ENCODE data around the gene CLDN16.

Gene CLDN16

GRCh38 chr3:190387578-190388213, at the start of gene CLDN16:
CLDN16 (plus strand) TSS chr3:190388163; CDS start chr3:190388330, 167 bp downstream.
- no peak for DNase-seq

GRCh38 chr3:190338717-190339116, 49.2 kb upstream of the CLDN16 start:
- DNase-seq: no peak

- no peak for DNase-seq
Observed at GRCh38 chr3:190339130-190339529, 48.8 kb upstream of the CLDN16 start.

GRCh38 chr3:190340071-190340470, 47.9 kb upstream of the CLDN16 start:
- DNase-seq: no peak

GRCh38 chr3:190345027-190345821, 42.7 kb upstream of the CLDN16 start:
- no peak for DNase-seq

GRCh38 chr3:190345878-190346277, 42.1 kb upstream of the CLDN16 start:
- no peak for DNase-seq

- DNase-seq: no peak
Observed at GRCh38 chr3:190346541-190346940, 41.4 kb upstream of the CLDN16 start.

GRCh38 chr3:190352861-190353457, 35.0 kb upstream of the CLDN16 start:
- no peak for DNase-seq

GRCh38 chr3:190356246-190356645, 31.7 kb upstream of the CLDN16 start:
- DNase-seq: no peak

GRCh38 chr3:190357468-190357867, 30.5 kb upstream of the CLDN16 start:
- no peak for DNase-seq

GRCh38 chr3:190359813-190360212, 28.1 kb upstream of the CLDN16 start:
- no peak for DNase-seq

- DNase-seq: no peak
Observed at GRCh38 chr3:190360228-190360627, 27.7 kb upstream of the CLDN16 start.

- DNase-seq: no peak
Observed at GRCh38 chr3:190361791-190362190, 26.2 kb upstream of the CLDN16 start.

GRCh38 chr3:190362258-190362657, 25.7 kb upstream of the CLDN16 start:
- DNase-seq: no peak

GRCh38 chr3:190366133-190366532, 21.8 kb upstream of the CLDN16 start:
- DNase-seq: no peak

- DNase-seq: no peak
Observed at GRCh38 chr3:190368881-190369280, 19.1 kb upstream of the CLDN16 start.

- no peak for DNase-seq
Observed at GRCh38 chr3:190369668-190370295, 18.2 kb upstream of the CLDN16 start.

GRCh38 chr3:190370369-190370768, 17.6 kb upstream of the CLDN16 start:
- no peak for DNase-seq

- no peak for DNase-seq
Observed at GRCh38 chr3:190371152-190371551, 16.8 kb upstream of the CLDN16 start.

- DNase-seq: no peak
Observed at GRCh38 chr3:190375246-190375645, 12.7 kb upstream of the CLDN16 start.

- no peak for DNase-seq
Observed at GRCh38 chr3:190375671-190376070, 12.3 kb upstream of the CLDN16 start.

- DNase-seq: no peak
Observed at GRCh38 chr3:190378240-190378891, 9.6 kb upstream of the CLDN16 start.

GRCh38 chr3:190380184-190380583, 7.8 kb upstream of the CLDN16 start:
- no peak for DNase-seq
